Measurements from ENCODE around the gene TSKU. TPM values are rescaled to one million over a fixed set of nuclear protein-coding genes. Genes with fewer than 3 reads are reported as not detected.

The TSKU gene
- polyA plus RNA-seq, 1 of the 3 experiments (the other 2 are of a cell fraction): 20.7 TPM

- no peak overlapping the region for H3K4me2 ChIP-seq
- no peak overlapping the region for H3K9ac ChIP-seq
- H3K4me3 ChIP-seq (ENCODE audit: low read depth in 2 of 2, low read length in 1 of 2): no peak overlapping the region
- H3K27me3 ChIP-seq (ENCODE audit: insufficient read depth): no peaks in the 10 kb centered on the region
- WGBS (ENCODE audit: low lambda C conversion rate): 80% methylated on average over 5 of the region's 5 CpGs
- H3K9me3 ChIP-seq: peaks cover 2% of the 10 kb centered on the region; the same call in 1 of the 2 replicates
- H3K4me1 ChIP-seq (ENCODE audit: control insufficient read depth in 1 of 2, insufficient read depth in 2 of 2, low read depth in 1 of 2, low read length in 1 of 2): peaks cover 0 to 9% of the 10 kb centered on the region in 2 experiments; a peak in 1 of 4 replicates
- DNase-seq: no peak
- no peaks in the 10 kb centered on the region for H4K20me1 ChIP-seq (ENCODE audit: insufficient read depth)
- no peaks in the 10 kb centered on the region for H3K79me2 ChIP-seq (ENCODE audit: insufficient read depth)
- H3K9me2 ChIP-seq: no peaks in the 10 kb centered on the region
- no peak overlapping the region for H2AFZ ChIP-seq (ENCODE audit: low read depth)
- ChIA-PET POLR2A (interaction anchor here (0.7 kb wide), 1 partner anchor 56 kb away, joined by 3 read pairs; no protein-coding TSS in a partner anchor), CTCF (interaction anchor here (0.8 to 15.9 kb wide), 11 partner anchors 10 to 282 kb away, joined by 4 to 216 read pairs (median 6); no protein-coding TSS in a partner anchor)
- H3F3A ChIP-seq (replicated peaks; ENCODE audit: insufficient read depth): no peaks in the 10 kb centered on the region
- no peaks in the 10 kb centered on the region for H3K36me3 ChIP-seq (replicated peaks in 1 of 2; ENCODE audit: control insufficient read depth in 1 of 2, insufficient read depth in 2 of 2, low read length in 1 of 2)
- no peak for TF ChIP-seq GABPA (IDR thresholded peaks at IDR 0.05; ENCODE audit: low read depth)
- no peak for TF ChIP-seq USF2 (IDR thresholded peaks at IDR 0.05; ENCODE audit: borderline replicate concordance, low read depth, low read length)
- no peak for TF ChIP-seq FOXJ3 (CRISPR knock-in tag; IDR thresholded peaks at IDR 0.05)
- no peak for TF ChIP-seq PBX3 (IDR thresholded peaks at IDR 0.05)
- TF ChIP-seq IRF3 (IDR thresholded peaks at IDR 0.05; ENCODE audit: low read depth, low read length): no peak
- TF ChIP-seq TEAD4 (IDR thresholded peaks at IDR 0.05; ENCODE audit: borderline replicate concordance, insufficient read depth): no peak
- no peak for TF ChIP-seq EP300 (IDR thresholded peaks at IDR 0.05; ENCODE audit: borderline replicate concordance in 1 of 2, low read depth in 1 of 2, low read length in 1 of 2)
- no peak for TF ChIP-seq REST (IDR thresholded peaks at IDR 0.05; ENCODE audit: low read depth, low read length)
- TF ChIP-seq YY1 (IDR thresholded peaks at IDR 0.05; ENCODE audit: low read depth): no peak
- no peak for TF ChIP-seq CHD2 (IDR thresholded peaks at IDR 0.05; ENCODE audit: low read length, partially characterized antibody)
- no peak for TF ChIP-seq RAD21 (IDR thresholded peaks at IDR 0.05; ENCODE audit: low read length)
- TF ChIP-seq JUND (IDR thresholded peaks at IDR 0.05): no peak
- no peak for TF ChIP-seq NRF1 (IDR thresholded peaks at IDR 0.05; ENCODE audit: low read depth, low read length)
- TF ChIP-seq MAX (IDR thresholded peaks at IDR 0.05; ENCODE audit: low read depth): no peak
- TF ChIP-seq GATA2 (CRISPR knock-in tag; IDR thresholded peaks at IDR 0.05): no peak
- no peak for TF ChIP-seq CTCF (IDR thresholded peaks at IDR 0.05)
- H3K27ac ChIP-seq (ENCODE audit: low read depth in 2 of 2, low read length in 1 of 2): no peak overlapping the region
Observed at GRCh38 chr11:76808996-76809395, 25.8 kb downstream of the TSKU start.

Data from SK-N-SH (cell line).